Cardiac fibroblast (primary cell): ENCODE data around the gene ODC1.

ENCODE experiments used
- DNase-seq, 2 donors: peaks; one replicate each; pipeline versions ENCODE4 v3.0.0 to v3.0.0-alpha.2; 2010; ENCODE audit warnings: low read depth in 2 of 2
- H3K4me3 ChIP-seq, 2 donors: replicated peaks in 1 of 2; 1 replicate in 1 of 2; 2 replicates in 1 of 2; pipeline ENCODE4 v1.5.1; 2011; ENCODE audit warnings: low read depth in 2 of 2, low read length in 2 of 2, mild to moderate bottlenecking in 2 of 2, moderate library complexity in 1 of 2
- CTCF ChIP-seq: IDR thresholded peaks from one replicate; pipeline ENCODE4 v1.5.1; 2011; ENCODE audit warnings: low read depth, mild to moderate bottlenecking, low read length, inconsistent platforms

ODC1 gene

GRCh38 chr2:10400002-10400401 lies 48.1 kb downstream of the ODC1 start:
- no peak for DNase-seq
- TF ChIP-seq CTCF: no peak
- no peak overlapping the region for H3K4me3 ChIP-seq

GRCh38 chr2:10399358-10399757 lies 48.8 kb downstream of the ODC1 start:
- no peak for DNase-seq
- TF ChIP-seq CTCF: no peak
- no peak overlapping the region for H3K4me3 ChIP-seq

GRCh38 chr2:10398496-10398895 lies 49.6 kb downstream of the ODC1 start:
- no peak for TF ChIP-seq CTCF
- no peak overlapping the region for H3K4me3 ChIP-seq
- no peak for DNase-seq

- no peak for DNase-seq
- no peak for TF ChIP-seq CTCF
- H3K4me3 ChIP-seq: no peak overlapping the region
These were observed 50.2 kb downstream of the ODC1 start for GRCh38 chr2:10397878-10398277.

GRCh38 chr2:10397297-10397875 lies 50.7 kb downstream of the ODC1 start:
- TF ChIP-seq CTCF: no peak
- H3K4me3 ChIP-seq: no peak overlapping the region
- DNase-seq: no peak

- no peak for TF ChIP-seq CTCF
- DNase-seq: no peak
- no peak overlapping the region for H3K4me3 ChIP-seq
These were observed 51.7 kb downstream of the ODC1 start for GRCh38 chr2:10396464-10396863.

GRCh38 chr2:10395893-10396292 lies 52.2 kb downstream of the ODC1 start:
- TF ChIP-seq CTCF: no peak
- H3K4me3 ChIP-seq: no peak overlapping the region
- DNase-seq: no peak
